Measurements from ENCODE around the gene BIN1. TPM values are rescaled to one million over a fixed set of nuclear protein-coding genes. Genes with fewer than 3 reads are reported as not detected.

The BIN1 gene
- total and polyA plus RNA-seq, 4 donors = 103 to 220 (median 163) TPM

DNA sequence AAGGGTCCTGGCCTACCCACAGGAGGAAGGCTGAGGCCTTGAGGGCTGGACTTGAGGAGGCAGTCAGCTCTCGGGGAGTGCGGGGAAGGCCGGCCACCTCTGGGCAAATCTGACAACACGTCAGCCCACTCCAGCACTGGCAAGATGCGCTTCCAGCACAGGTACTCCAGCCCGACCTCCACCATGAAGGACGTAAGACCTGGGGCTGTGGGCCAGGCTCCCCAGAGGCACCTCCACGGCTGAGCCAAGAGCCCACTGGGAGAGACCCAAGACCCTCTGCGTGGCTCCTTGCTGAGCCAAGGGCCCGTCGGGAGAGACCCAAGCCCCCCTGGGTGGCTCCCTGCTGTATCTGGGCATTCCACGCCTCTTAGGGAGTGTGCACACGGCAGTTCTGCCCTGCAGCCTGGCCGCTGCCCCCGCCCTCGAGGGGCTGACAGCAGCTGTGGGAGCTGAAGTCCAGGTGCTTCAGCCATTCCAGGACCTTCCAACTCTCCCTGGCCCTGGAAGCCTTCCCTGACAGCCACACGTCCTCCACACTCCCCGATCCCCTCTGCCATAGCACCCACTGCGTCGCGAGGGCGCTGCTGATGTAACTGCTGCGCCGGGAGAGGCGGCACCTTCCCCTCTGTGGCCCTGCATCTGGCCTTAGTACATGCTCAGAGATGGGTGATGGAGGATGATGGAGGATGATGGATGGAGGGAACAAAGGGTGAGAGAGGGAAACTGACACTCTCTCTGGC lies 50.2 kb downstream of the BIN1 start:
- no peak for DNase-seq (ENCODE audit: low read depth in 4 of 6, low spot score in 6 of 6)
- Histone ChIP-seq H3K4me3 (ENCODE audit: low read depth, low read length) (no peak overlapping the region), H3K36me3 (ENCODE audit: control insufficient read depth, insufficient read depth, low read length) (peaks cover 99% of the 10 kb centered on the region), H3K4me1 (ENCODE audit: control insufficient read depth, insufficient read depth, low read length) (peaks cover 18% of the 10 kb centered on the region), H3K27me3 (ENCODE audit: control insufficient read depth, insufficient read depth, low read length) (no peaks in the 10 kb centered on the region), H3K9me3 (ENCODE audit: control insufficient read depth, insufficient read depth, low read length) (no peaks in the 10 kb centered on the region), H3K27ac (ENCODE audit: low read depth, low read length) (no peak overlapping the region)
- WGBS (ENCODE audit: insufficient coverage) = 90% methylated on average over 25 of the region's 25 CpGs

DNA sequence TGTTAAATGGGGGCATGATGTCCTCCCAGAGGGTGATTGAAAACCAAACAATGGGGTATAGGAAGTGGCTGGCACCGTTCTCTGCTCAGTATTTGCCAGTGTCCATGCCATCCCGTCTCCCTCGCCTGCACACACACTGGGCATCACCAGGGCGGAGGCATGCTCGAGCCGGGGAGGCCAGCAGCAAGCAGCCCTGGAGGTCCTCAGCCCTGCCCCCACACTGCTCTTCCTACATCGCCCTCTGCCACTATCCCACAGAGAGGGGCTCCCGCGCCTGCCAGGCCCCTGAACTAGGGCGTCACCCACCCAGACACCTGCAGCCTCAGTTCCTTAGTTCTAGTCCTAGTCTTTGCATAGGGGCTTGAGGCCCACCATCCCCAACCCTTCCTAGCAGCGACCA lies 50.9 kb downstream of the BIN1 start:
- no peak overlapping the region for H3K27ac ChIP-seq (ENCODE audit: low read depth, low read length)
- WGBS (ENCODE audit: insufficient coverage) = 92% methylated on average over 11 of the region's 11 CpGs

DNA sequence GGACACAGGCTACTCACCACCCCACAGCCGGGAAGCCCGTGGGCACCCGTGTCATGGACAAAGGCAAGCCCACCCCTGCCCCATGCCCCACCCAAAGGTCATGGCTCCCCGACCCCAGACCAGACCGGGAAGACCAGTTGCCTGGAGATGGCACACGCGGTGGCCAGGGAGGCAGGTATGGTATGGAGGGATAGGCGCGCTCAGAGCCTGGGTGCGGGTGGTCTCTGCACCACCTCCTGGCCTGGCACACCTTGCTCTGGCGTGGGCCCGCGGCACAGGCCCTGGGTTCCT lies 51.2 kb downstream of the BIN1 start:
- H3K4me3 ChIP-seq (ENCODE audit: low read depth, low read length) = no peak overlapping the region
- peaks cover 17% of the 10 kb centered on the region for H3K4me1 ChIP-seq (ENCODE audit: control insufficient read depth, insufficient read depth, low read length)
- no peak for DNase-seq (ENCODE audit: low read depth in 4 of 6, low spot score in 6 of 6)
- 100% methylated on average over 8 of the region's 13 CpGs for WGBS (ENCODE audit: insufficient coverage)
- peaks cover 100% of the 10 kb centered on the region for H3K36me3 ChIP-seq (ENCODE audit: control insufficient read depth, insufficient read depth, low read length)
- H3K27me3 ChIP-seq (ENCODE audit: control insufficient read depth, insufficient read depth, low read length) = no peaks in the 10 kb centered on the region
- H3K27ac ChIP-seq (ENCODE audit: low read depth, low read length) = no peak overlapping the region
- H3K9me3 ChIP-seq (ENCODE audit: control insufficient read depth, insufficient read depth, low read length) = no peaks in the 10 kb centered on the region

More for the DNA sequence above, 50.9 kb downstream of the BIN1 start:
- no peak overlapping the region for H3K4me3 ChIP-seq (ENCODE audit: low read depth, low read length)
- H3K4me1 ChIP-seq (ENCODE audit: control insufficient read depth, insufficient read depth, low read length) = peaks cover 17% of the 10 kb centered on the region
- H3K27me3 ChIP-seq (ENCODE audit: control insufficient read depth, insufficient read depth, low read length) = no peaks in the 10 kb centered on the region
- H3K9me3 ChIP-seq (ENCODE audit: control insufficient read depth, insufficient read depth, low read length) = no peaks in the 10 kb centered on the region
- peaks cover 99% of the 10 kb centered on the region for H3K36me3 ChIP-seq (ENCODE audit: control insufficient read depth, insufficient read depth, low read length)
- DNase-seq (ENCODE audit: low read depth in 4 of 6, low spot score in 6 of 6) = no peak

DNA sequence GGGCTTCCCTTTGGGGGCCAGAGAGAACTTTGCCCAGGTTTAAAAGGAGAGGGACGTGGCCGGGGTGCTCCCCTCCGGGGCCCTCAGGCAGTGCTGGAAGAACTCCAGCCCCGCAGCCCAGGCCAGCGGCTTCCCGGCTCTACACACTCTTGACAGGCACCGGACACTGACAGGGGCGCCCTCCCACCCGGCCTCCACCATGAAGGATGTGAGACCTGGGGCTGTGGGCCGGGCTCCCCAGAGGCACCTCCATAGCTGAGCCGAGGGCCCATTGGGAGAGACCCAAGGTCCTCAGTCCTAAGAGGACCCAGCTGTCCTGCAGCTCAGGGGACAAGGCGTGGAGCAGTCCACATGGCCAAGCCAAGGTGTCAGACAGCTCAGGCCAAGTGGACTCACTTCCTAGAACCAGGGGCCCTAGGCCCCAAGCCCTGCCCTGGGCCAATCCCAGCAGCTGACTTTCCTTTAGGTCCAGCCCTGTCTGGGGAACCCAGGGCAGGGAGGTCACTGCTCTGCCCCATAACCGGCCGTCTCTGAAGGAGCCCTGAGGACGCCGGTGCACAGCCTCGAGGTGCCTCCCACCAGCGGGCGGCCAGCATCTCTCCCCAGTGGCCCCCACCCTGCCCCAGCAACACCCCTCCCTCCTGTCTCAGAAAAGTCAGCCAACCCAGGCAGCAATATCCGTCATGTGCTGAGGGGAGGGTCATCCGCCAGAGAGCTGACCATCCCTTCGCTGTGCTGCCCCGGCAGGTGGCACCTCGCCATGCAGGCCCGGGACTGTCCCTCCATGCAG lies 51.8 kb downstream of the BIN1 start:
- Histone ChIP-seq H3K27me3 (ENCODE audit: control insufficient read depth, insufficient read depth, low read length) (no peaks in the 10 kb centered on the region), H3K4me3 (ENCODE audit: low read depth, low read length) (no peak overlapping the region), H3K27ac (ENCODE audit: low read depth, low read length) (no peak overlapping the region), H3K9me3 (ENCODE audit: control insufficient read depth, insufficient read depth, low read length) (no peaks in the 10 kb centered on the region), H3K4me1 (ENCODE audit: control insufficient read depth, insufficient read depth, low read length) (peaks cover 21% of the 10 kb centered on the region), H3K36me3 (ENCODE audit: control insufficient read depth, insufficient read depth, low read length) (peaks cover 100% of the 10 kb centered on the region)
- 94% methylated on average over 25 of the region's 25 CpGs for WGBS (ENCODE audit: insufficient coverage)
- DNase-seq (ENCODE audit: low read depth in 4 of 6, low spot score in 6 of 6) = no peak

DNA sequence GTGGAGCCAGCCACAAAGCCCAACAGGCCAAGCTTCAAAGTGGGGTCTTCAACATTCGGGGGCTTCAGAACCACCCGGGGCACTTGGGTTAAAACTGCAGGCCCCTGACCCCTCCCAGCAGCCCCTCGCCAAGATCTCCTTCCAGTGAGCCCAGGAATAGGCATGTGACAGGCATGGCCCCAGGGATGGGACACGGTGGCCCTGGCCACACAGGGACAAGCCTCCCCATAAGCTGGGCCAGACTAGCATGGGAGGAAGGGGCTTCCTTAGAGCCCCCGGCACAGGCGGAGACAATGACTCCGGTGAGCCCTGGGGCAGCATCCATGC lies 52.4 kb downstream of the BIN1 start:
- Histone ChIP-seq H3K4me1 (ENCODE audit: control insufficient read depth, insufficient read depth, low read length) (peaks cover 28% of the 10 kb centered on the region), H3K4me3 (ENCODE audit: low read depth, low read length) (no peak overlapping the region), H3K9me3 (ENCODE audit: control insufficient read depth, insufficient read depth, low read length) (no peaks in the 10 kb centered on the region), H3K27ac (ENCODE audit: low read depth, low read length) (no peak overlapping the region), H3K36me3 (ENCODE audit: control insufficient read depth, insufficient read depth, low read length) (peaks cover 100% of the 10 kb centered on the region), H3K27me3 (ENCODE audit: control insufficient read depth, insufficient read depth, low read length) (no peaks in the 10 kb centered on the region)
- WGBS (ENCODE audit: insufficient coverage) = 97% methylated on average over 7 of the region's 7 CpGs
- no peak for DNase-seq (ENCODE audit: low read depth in 4 of 6, low spot score in 6 of 6)

DNA sequence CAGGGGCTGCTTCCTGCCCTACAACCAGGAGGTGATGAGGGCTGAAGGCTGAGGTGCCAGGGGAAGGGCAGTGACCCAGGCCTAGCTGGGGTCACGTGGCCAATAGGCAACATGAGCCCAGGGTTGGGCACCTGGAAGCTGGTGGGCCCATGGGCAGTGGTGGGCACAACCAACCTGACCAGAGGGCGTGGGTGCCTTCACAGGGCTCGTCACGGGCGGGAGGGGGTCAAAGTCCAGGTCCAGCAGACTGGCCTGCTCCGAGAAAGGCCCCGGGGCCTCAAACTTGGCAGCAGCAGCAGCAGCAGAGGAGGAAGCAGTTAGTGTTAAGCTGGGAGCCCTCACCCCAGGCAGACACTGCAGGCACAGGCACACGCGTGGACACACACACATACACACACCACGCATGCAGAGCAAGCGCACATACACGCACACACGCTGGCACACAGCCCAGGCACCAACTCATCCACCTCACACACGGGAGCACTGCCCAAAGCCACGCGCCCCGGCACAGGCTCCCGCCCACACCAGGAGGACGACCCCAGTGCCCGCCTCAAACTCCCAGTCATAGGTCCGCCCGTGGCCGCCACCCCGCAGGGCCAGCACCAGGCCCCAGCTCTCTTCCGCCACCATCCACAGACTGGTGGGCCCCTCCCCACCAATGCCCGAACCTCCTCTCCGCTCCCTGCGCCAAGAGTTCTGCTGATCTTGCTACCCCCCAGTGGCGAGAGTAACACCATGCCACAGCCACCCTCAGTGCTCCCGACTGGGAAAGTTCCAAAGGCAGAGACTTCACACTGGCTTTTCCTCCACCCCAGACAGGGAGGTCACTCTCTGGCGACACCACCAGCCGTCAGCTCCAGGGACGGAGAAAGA lies 53.0 kb downstream of the BIN1 start:
- Histone ChIP-seq H3K27me3 (ENCODE audit: control insufficient read depth, insufficient read depth, low read length) (no peaks in the 10 kb centered on the region), H3K27ac (ENCODE audit: low read depth, low read length) (no peak overlapping the region), H3K36me3 (ENCODE audit: control insufficient read depth, insufficient read depth, low read length) (peaks cover 100% of the 10 kb centered on the region), H3K9me3 (ENCODE audit: control insufficient read depth, insufficient read depth, low read length) (no peaks in the 10 kb centered on the region), H3K4me3 (ENCODE audit: low read depth, low read length) (no peak overlapping the region), H3K4me1 (ENCODE audit: control insufficient read depth, insufficient read depth, low read length) (peaks cover 28% of the 10 kb centered on the region)
- WGBS (ENCODE audit: insufficient coverage) = 89% methylated on average over 33 of the region's 33 CpGs
- no peak for DNase-seq (ENCODE audit: low read depth in 4 of 6, low spot score in 6 of 6)

DNA sequence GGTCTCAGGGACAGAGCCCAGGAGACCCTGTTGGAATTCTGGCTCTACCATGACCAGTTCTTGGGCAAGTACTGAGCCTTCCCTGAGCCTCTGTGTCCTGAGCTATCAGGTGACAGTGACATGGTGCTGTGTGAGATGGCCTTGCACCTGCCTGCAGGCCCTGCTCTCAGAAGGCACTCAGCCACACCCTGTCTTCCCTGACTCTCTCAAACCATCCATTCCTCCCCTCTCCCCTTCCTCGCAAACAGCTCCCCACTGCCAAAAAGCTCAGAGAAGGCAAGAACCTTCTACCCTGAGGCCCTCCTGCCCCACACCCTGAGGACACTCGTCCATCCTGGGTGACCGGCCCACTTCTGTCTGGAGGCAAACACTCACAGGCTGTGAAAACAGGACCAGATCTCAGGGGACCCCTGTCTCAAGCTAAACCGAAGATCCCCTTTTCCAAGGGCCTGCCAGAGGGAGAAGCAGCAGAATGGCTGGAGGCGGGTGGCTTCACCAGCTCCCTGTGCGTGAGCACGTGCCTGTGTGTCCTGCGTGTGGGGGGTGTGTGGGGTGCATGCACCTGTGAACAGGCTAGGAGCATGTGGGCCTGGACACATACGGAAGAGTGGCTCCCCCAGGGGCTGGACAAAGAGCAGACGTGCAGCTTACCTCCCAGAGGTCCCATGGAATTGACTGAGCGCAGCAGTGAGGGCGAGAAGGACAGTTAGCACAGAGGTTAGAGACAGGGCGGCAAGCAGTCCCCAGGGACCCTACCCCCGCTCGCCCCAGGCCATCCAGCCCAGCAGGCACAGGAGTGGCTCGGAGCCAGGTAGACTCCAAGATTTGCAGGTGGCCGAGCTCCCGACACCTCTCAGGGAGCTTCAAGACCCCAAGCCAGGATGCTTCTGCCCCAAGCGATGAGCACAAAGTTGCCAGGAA lies 53.9 kb downstream of the BIN1 start:
- peaks cover 20% of the 10 kb centered on the region for H3K4me1 ChIP-seq (ENCODE audit: control insufficient read depth, insufficient read depth, low read length)
- H3K27ac ChIP-seq (ENCODE audit: low read depth, low read length) = no peak overlapping the region
- H3K9me3 ChIP-seq (ENCODE audit: control insufficient read depth, insufficient read depth, low read length) = no peaks in the 10 kb centered on the region
- DNase-seq (ENCODE audit: low read depth in 4 of 6, low spot score in 6 of 6) = no peak
- no peaks in the 10 kb centered on the region for H3K27me3 ChIP-seq (ENCODE audit: control insufficient read depth, insufficient read depth, low read length)
- WGBS (ENCODE audit: insufficient coverage) = 90% methylated on average over 19 of the region's 19 CpGs
- peaks cover 100% of the 10 kb centered on the region for H3K36me3 ChIP-seq (ENCODE audit: control insufficient read depth, insufficient read depth, low read length)
- no peak overlapping the region for H3K4me3 ChIP-seq (ENCODE audit: low read depth, low read length)

DNA sequence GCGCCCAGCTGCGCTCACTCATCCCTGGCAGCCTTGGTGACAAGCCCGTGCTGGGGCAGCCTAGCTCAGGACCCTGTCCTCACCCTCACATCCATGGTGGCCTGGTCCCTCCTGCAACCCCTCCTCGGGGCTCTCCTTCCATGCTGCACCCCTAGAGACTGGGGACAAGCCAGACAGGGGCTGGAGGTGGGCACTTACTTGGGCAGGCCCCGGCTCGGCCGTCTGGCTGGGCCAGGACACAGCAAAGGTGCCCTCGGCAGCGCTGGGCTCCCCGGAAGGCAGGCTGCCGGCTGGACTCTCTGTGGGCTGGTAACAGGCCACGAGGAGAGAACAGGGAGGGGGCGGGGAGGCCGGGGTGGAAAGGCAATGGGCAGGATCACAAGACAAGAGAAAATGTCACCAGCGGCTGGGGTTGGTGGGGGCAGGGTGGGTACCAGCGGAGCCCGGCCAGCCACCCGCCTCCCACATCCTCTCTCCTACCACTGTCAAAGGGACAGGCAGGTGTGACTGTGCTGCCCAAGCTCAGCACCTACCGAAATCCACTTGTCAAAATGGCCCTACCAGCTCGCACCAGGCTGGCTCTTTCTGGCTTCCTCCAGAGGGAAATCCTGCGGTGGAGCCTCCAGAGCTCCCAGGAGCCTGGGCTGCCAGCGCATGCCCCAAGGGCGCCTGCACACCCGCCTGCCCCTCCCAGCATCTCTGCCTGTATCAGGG lies 54.7 kb downstream of the BIN1 start:
- peaks cover 98% of the 10 kb centered on the region for H3K36me3 ChIP-seq (ENCODE audit: control insufficient read depth, insufficient read depth, low read length)
- H3K4me1 ChIP-seq (ENCODE audit: control insufficient read depth, insufficient read depth, low read length) = peaks cover 20% of the 10 kb centered on the region
- H3K27ac ChIP-seq (ENCODE audit: low read depth, low read length) = no peak overlapping the region
- WGBS (ENCODE audit: insufficient coverage) = 84% methylated on average over 21 of the region's 24 CpGs
- no peak overlapping the region for H3K4me3 ChIP-seq (ENCODE audit: low read depth, low read length)
- no peaks in the 10 kb centered on the region for H3K9me3 ChIP-seq (ENCODE audit: control insufficient read depth, insufficient read depth, low read length)
- no peaks in the 10 kb centered on the region for H3K27me3 ChIP-seq (ENCODE audit: control insufficient read depth, insufficient read depth, low read length)
- DNase-seq (ENCODE audit: low read depth in 4 of 6, low spot score in 6 of 6) = no peak

Measured in spinal cord (tissue), 10 donors.